K562 (cell line): ENCODE measurements around the gene ATCAY. TPM values are rescaled to one million over a fixed set of nuclear protein-coding genes. Genes with fewer than 3 reads are reported as not detected.

ENCODE experiments used
- ATF3 ChIP-seq, 2 experiments: fragments of 450-650 bp in 1 of 2; sonication (generic) in 1 of 2; formaldehyde crosslinking in 1 of 2; IDR thresholded peaks in 1 of 2; conservative IDR thresholded peaks in 1 of 2; 2 replicates each; pipeline versions ENCODE4 v1.6.1 to v1.8.1; 2016 to 2023; ENCODE audit warnings: mild to moderate bottlenecking in 2 of 2, moderate library complexity in 2 of 2, inconsistent platforms in 1 of 2, missing genetic modification reagents in 1 of 2
- BRCA1 ChIP-seq, 2 experiments: fragments of 450-650 bp in 1 of 2; sonication (generic) in 1 of 2; formaldehyde crosslinking in 1 of 2; IDR thresholded peaks; 2 replicates each; pipeline versions ENCODE4 v1.5.0 to v1.6.1; 2017 to 2020; ENCODE audit warnings: mild to moderate bottlenecking in 1 of 2, missing genetic modification reagents in 1 of 2
- EGR1 ChIP-seq: fragments of 450-650 bp; conservative IDR thresholded peaks from 2 replicates; pipeline ENCODE4 v1.6.1; 2017; ENCODE audit warnings: mild to moderate bottlenecking
- GTF2A2 ChIP-seq: IDR thresholded peaks from 2 replicates; pipeline ENCODE4 v1.6.1; 2016; ENCODE audit warnings: mild to moderate bottlenecking, missing genetic modification characterization, missing compliant biosample characterization
- GTF2B ChIP-seq: IDR thresholded peaks from 2 replicates; pipeline ENCODE4 v1.6.1; 2011; ENCODE audit not compliant: insufficient read length; ENCODE audit errors: extremely low read depth
- HEY1 ChIP-seq: fragments of 250-450 bp; sonication (Bioruptor Pico); IDR thresholded peaks from 2 replicates; pipeline ENCODE4 v1.5.0; 2020; ENCODE audit warnings: mild to moderate bottlenecking, moderate library complexity, borderline replicate concordance
- HMBOX1 ChIP-seq: sonication (generic); IDR thresholded peaks from 2 replicates; pipeline ENCODE4 v1.6.1; 2016
- KAT8 ChIP-seq: fragments of 450-650 bp; IDR thresholded peaks from 2 replicates; pipeline ENCODE4 v1.6.1; 2016; ENCODE audit warnings: low read depth, mild to moderate bottlenecking
- KLF13 ChIP-seq: fragments of 450-650 bp; IDR thresholded peaks from 2 replicates; pipeline ENCODE4 v1.6.1; 2016; ENCODE audit warnings: missing genetic modification characterization, low read depth, mild to moderate bottlenecking, missing compliant biosample characterization, moderate library complexity, borderline replicate concordance
- MEF2D ChIP-seq: conservative IDR thresholded peaks from 2 replicates; pipeline ENCODE4 v1.6.1; 2016; ENCODE audit warnings: low read depth, missing genetic modification characterization, missing compliant biosample characterization
- PHF20 ChIP-seq: fragments of 450-650 bp; IDR thresholded peaks from 2 replicates; pipeline ENCODE4 v1.6.1; 2018; ENCODE audit not compliant: partially characterized antibody
- RBM25 ChIP-seq: fragments of 200-400 bp; formaldehyde crosslinking; IDR thresholded peaks from 2 replicates; pipeline ENCODE4 v1.6.1; 2018; ENCODE audit warnings: low read length, low read depth, moderate library complexity; ENCODE audit not compliant: severe bottlenecking
- SPI1 ChIP-seq: IDR thresholded peaks from 2 replicates; pipeline ENCODE4 v1.6.1; 2011; ENCODE audit warnings: low read depth, low read length, control low read depth, borderline replicate concordance
- XRCC4 ChIP-seq: IDR thresholded peaks from one replicate; pipeline ENCODE4 v1.6.1; 2011; ENCODE audit not compliant: insufficient read depth, insufficient read length; ENCODE audit errors: extremely low read depth
- ZNF134 ChIP-seq: fragments of 250-450 bp; sonication (Bioruptor Pico); conservative IDR thresholded peaks from 2 replicates; pipeline ENCODE4 v1.4.0; 2020
- ZNF431 ChIP-seq: sonication (generic); formaldehyde crosslinking; IDR thresholded peaks from 2 replicates; pipeline ENCODE4 v1.8.0; 2022; ENCODE audit warnings: mild to moderate bottlenecking, missing genetic modification reagents
- ZNF699 ChIP-seq: fragments of 250-450 bp; sonication (Bioruptor Pico); IDR thresholded peaks from 2 replicates; pipeline ENCODE4 v1.8.0; 2021; ENCODE audit warnings: mild to moderate bottlenecking, moderate library complexity; ENCODE audit not compliant: insufficient replicate concordance
- ZNF766 ChIP-seq: fragments of 200-800 bp; sonication (Bioruptor generic); conservative IDR thresholded peaks from 2 replicates; pipeline ENCODE4 v1.6.1; 2016; ENCODE audit warnings: missing genetic modification characterization, missing compliant biosample characterization
- ZNF830 ChIP-seq: fragments of 250-450 bp; sonication (Bioruptor Pico); IDR thresholded peaks from 2 replicates; pipeline ENCODE4 v1.5.0; 2021; ENCODE audit warnings: mild to moderate bottlenecking
- polyA plus RNA-seq, 8 experiments: library from polyadenylated mRNA; depleted of rRNA in 4 of 8; stranded (reverse) in 5 of 8; unstranded in 3 of 8; fragments of >200 nt; fragmentation: Nextera tagmentation in 2 of 8; fragmentation: Illumina TruSeq in 1 of 8; extraction: Ambion mirVana in 2 of 8; extraction: Trizol in 1 of 8; gene quantifications; 2 replicates each; pipeline versions ENCODE4 v1.2.1 to v1.2.3, GENCODE V29; 2011 to 2014; ENCODE audit warnings: inconsistent platforms in 1 of 8, missing spikeins in 1 of 8
- total RNA-seq, 7 experiments: library from RNA; depleted of rRNA in 6 of 7; stranded (reverse); fragments of >200 nt in 6 of 7; fragmentation: Illumina TruSeq in 2 of 7; extraction: Trizol in 2 of 7; gene quantifications; 2 replicates each; pipeline versions ENCODE4 v1.2.1 to v1.2.3, GENCODE V29; 2011 to 2021; ENCODE audit warnings: low replicate concordance in 1 of 7

Gene ATCAY
- total and polyA plus RNA-seq, 9 of the 15 experiments (the other 6 are each of a cell fraction or from before 2014, with no cell fraction given), result not detected

- TF ChIP-seq HEY1 (CRISPR knock-in tag) (no peak), ZNF766 (CRISPR knock-in tag) (no peak), MEF2D (tag) (no peak), GTF2A2 (tag) (no peak), PHF20 (no peak), KAT8 (no peak), HMBOX1 (no peak), GTF2B (no peak), SPI1 (no peak), RBM25 (peak; percentile 90), BRCA1 (IDR thresholded peaks at IDR 0.05) (no peak), BRCA1 (CRISPR knock-in tag; IDR thresholded peaks at IDR 0.05) (no peak), ZNF134 (CRISPR knock-in tag) (peak; percentile 99), ATF3 (IDR thresholded peaks at IDR 0.05) (no peak), ATF3 (CRISPR knock-in tag; conservative IDR thresholded peaks at IDR 0.05) (no peak), XRCC4 (no peak), ZNF431 (CRISPR knock-in tag) (no peak), KLF13 (no peak), ZNF830 (CRISPR knock-in tag) (no peak), ZNF699 (CRISPR knock-in tag) (no peak), EGR1 (no peak)
Measured at GRCh38 chr19:3904233-3904632, 23.7 kb downstream of the ATCAY start (continued).
